Neural progenitor cell (in vitro differentiated cells): Measurements from ENCODE around the gene ZC3H12C.

Experiments
- CTCF ChIP-seq: fragments of 200-600 bp; sonication (generic); IDR thresholded peaks from 2 replicates; pipeline ENCODE4 v1.5.1; 2017; ENCODE audit warnings: antibody characterized with exemption, mild to moderate bottlenecking
- EZH2 ChIP-seq: fragments of 200-600 bp; sonication (generic); IDR thresholded peaks from 2 replicates; pipeline ENCODE4 v1.6.1; 2017; ENCODE audit warnings: antibody characterized with exemption, mild to moderate bottlenecking, moderate library complexity
- EZH2phosphoT487 ChIP-seq: fragments of 200-600 bp; sonication (generic); IDR thresholded peaks from 2 replicates; pipeline ENCODE4 v1.6.1; 2017; ENCODE audit warnings: antibody characterized with exemption

GRCh38 chr11:110113973-110114372 is 20.8 kb downstream of the ZC3H12C start:
- TF ChIP-seq CTCF, result no peak
- no peak for TF ChIP-seq EZH2
- no peak for TF ChIP-seq EZH2phosphoT487
